Measurements from ENCODE around the gene ADAM12. TPM values are rescaled to one million over a fixed set of nuclear protein-coding genes. Genes with fewer than 3 reads are reported as not detected.

The ADAM12 gene
- total and polyA plus RNA-seq, 11 donors, result 0.04 to 11.2 (median 0.82) TPM; not detected in 1

GRCh38 chr10:126393076-126393475 lies 4.8 kb upstream of the ADAM12 start:
- Histone ChIP-seq H3K27me3 (peaks cover 6 to 24% (median 10%) of the 10 kb centered on the region in 9 donors), H3K36me3 (no peaks in the 10 kb centered on the region), H3K9me3 (no peaks in the 10 kb centered on the region), H3K4me3 (no peak overlapping the region), H3K4me1 (peaks cover 0 to 11% (median 0%) of the 10 kb centered on the region in 12 donors), H3K27ac (no peak overlapping the region)
- 90 to 96% (median 92%) methylated on average over 4 of the region's 4 CpGs for WGBS, 4 donors
- no peak for TF ChIP-seq CTCF (IDR thresholded peaks at IDR 0.05)
- no peak for TF ChIP-seq POLR2A (IDR thresholded peaks at IDR 0.05)
- DNase-seq (no peak), ATAC-seq (no peak)
- intact Hi-C loops (cut with DNase I), result no loop called here

- DNase-seq (no peak), ATAC-seq (no peak)
- H3K36me3 ChIP-seq, result no peaks in the 10 kb centered on the region
- H3K27me3 ChIP-seq, result peaks cover 8 to 30% (median 13%) of the 10 kb centered on the region in 9 donors
- H3K27ac ChIP-seq, result no peak overlapping the region
- WGBS, 4 donors, result 74 to 87% (median 84%) methylated on average over 8 of the region's 8 CpGs
- intact Hi-C loops (cut with DNase I), result no loop called here
- TF ChIP-seq POLR2A (IDR thresholded peaks at IDR 0.05) (no peak), CTCF (IDR thresholded peaks at IDR 0.05) (no peak)
- no peaks in the 10 kb centered on the region for H3K9me3 ChIP-seq
- H3K4me1 ChIP-seq, result peaks cover 0 to 13% (median 3%) of the 10 kb centered on the region in 12 donors
- H3K4me3 ChIP-seq, result no peak overlapping the region
Measured at GRCh38 chr10:126392469-126392868, 4.2 kb upstream of the ADAM12 start.

GRCh38 chr10:126392068-126392467 lies 3.8 kb upstream of the ADAM12 start:
- WGBS, 4 donors, result 89 to 94% (median 91%) methylated on average over 6 of the region's 6 CpGs
- DNase-seq, result no peak
- intact Hi-C loops (cut with DNase I), result no loop called here
- Histone ChIP-seq H3K4me3 (no peak overlapping the region), H3K27ac (no peak overlapping the region), H3K27me3 (peaks cover 10 to 34% (median 17%) of the 10 kb centered on the region in 9 donors), H3K9me3 (no peaks in the 10 kb centered on the region), H3K4me1 (peaks cover 0 to 17% (median 6%) of the 10 kb centered on the region in 12 donors), H3K36me3 (no peaks in the 10 kb centered on the region)
- no peak for ATAC-seq
- TF ChIP-seq CTCF (IDR thresholded peaks at IDR 0.05) (no peak), POLR2A (IDR thresholded peaks at IDR 0.05) (no peak)

GRCh38 chr10:126391192-126391885 lies 3.1 kb upstream of the ADAM12 start:
- ATAC-seq (peak in 1 of 4 donors; percentile 21), DNase-seq (no peak)
- no peak for TF ChIP-seq CTCF (IDR thresholded peaks at IDR 0.05)
- TF ChIP-seq POLR2A (IDR thresholded peaks at IDR 0.05), result no peak
- Histone ChIP-seq H3K36me3 (no peaks in the 10 kb centered on the region), H3K4me3 (no peak overlapping the region), H3K9me3 (no peaks in the 10 kb centered on the region), H3K4me1 (peaks cover 0 to 23% (median 7%) of the 10 kb centered on the region in 12 donors), H3K27me3 (peaks cover 15 to 40% (median 20%) of the 10 kb centered on the region in 9 donors), H3K27ac (no peak overlapping the region)
- WGBS, 4 donors, result 28 to 43% (median 39%) methylated on average over 9 of the region's 9 CpGs
- intact Hi-C loops (cut with DNase I), result no loop called here
